Endothelial cell of umbilical vein (primary cell): ENCODE results near the gene AGO4. TPM values are rescaled to one million over a fixed set of nuclear protein-coding genes. Genes with fewer than 3 reads are reported as not detected.
A peak's percentile ranks its signal among the peaks of the same experiment; 100 is the strongest.
"Not testable (repeated sequence)": the region's sequence is repeated elsewhere in the genome, so short reads cannot be mapped to it uniquely, and the experiment has no call there.

ENCODE experiments used
- BruUV-seq: library from RNA; stranded (reverse); fragments of 400-500 nt; replicated peaks from 2 replicates; lab custom pipeline; 2021; lab: Mats Ljungman, UMichigan
- CTCF ChIA-PET: fragments of 300-600, 350-600 bp; sonication (Branson Sonifier 250); formaldehyde crosslinking; loops from one replicate; lab custom pipeline; 2021; ENCODE audit warnings: antibody characterized with exemption, inconsistent platforms; lab: Charles Lee
- POLR2A ChIA-PET: fragments of 300-600, 350-600 bp; sonication (Branson Sonifier 250); formaldehyde crosslinking; loops from one replicate; lab custom pipeline; 2021; ENCODE audit warnings: antibody characterized with exemption, inconsistent platforms; lab: Charles Lee
- DNase-seq: peaks from one replicate; pipeline ENCODE4 v3.0.0-alpha.2; 2011; ENCODE audit warnings: low read depth, low spot score
- FAIRE-seq: peaks from 2 replicates; lab custom pipeline; 2011; peaks lifted over from hg19 to GRCh38; lab: Jason Lieb, UNC
- H2AFZ ChIP-seq: 2 replicates; pipeline ENCODE4 v1.6.0; 2012; ENCODE audit warnings: low read depth, low read length, control low read depth, inconsistent platforms
- H3K27ac ChIP-seq: 2 replicates; pipeline ENCODE4 v1.5.1; 2011; ENCODE audit warnings: low read depth, mild to moderate bottlenecking, control low read depth, low read length, moderate library complexity; ENCODE audit not compliant: insufficient read depth
- H3K27me3 ChIP-seq, 2 experiments: 2 replicates each; pipeline versions ENCODE4 v1.6.0 to v1.6.1; 2011; ENCODE audit warnings: low read length in 2 of 2, mixed read lengths in 1 of 2; ENCODE audit not compliant: control insufficient read depth in 2 of 2, insufficient read depth in 2 of 2
- H3K36me3 ChIP-seq, 2 experiments: 2 replicates in 1 of 2; 3 replicates in 1 of 2; pipeline ENCODE4 v1.5.1; 2011; ENCODE audit warnings: low read length in 2 of 2, mild to moderate bottlenecking in 1 of 2, moderate library complexity in 1 of 2; ENCODE audit not compliant: control insufficient read depth in 2 of 2, insufficient read depth in 2 of 2; ENCODE audit errors: extremely low read depth in 1 of 2
- H3K4me1 ChIP-seq: 3 replicates; pipeline ENCODE4 v1.5.1; 2011; ENCODE audit warnings: mild to moderate bottlenecking, low read length; ENCODE audit not compliant: control insufficient read depth, insufficient read depth; ENCODE audit errors: extremely low read depth
- H3K4me2 ChIP-seq: 2 replicates; pipeline ENCODE4 v1.6.1; 2011; ENCODE audit warnings: low read length, control low read depth, mixed read lengths; ENCODE audit not compliant: insufficient read depth
- H3K4me3 ChIP-seq, 3 experiments: fragments of 200-600 bp in 1 of 3; sonication (generic), shearing (Covaris generic) in 1 of 3; replicated peaks in 1 of 3; 2 replicates each; pipeline ENCODE4 v1.5.1; 2011 to 2016; ENCODE audit warnings: control low read depth in 3 of 3, low read length in 3 of 3, mild to moderate bottlenecking in 2 of 3, inconsistent platforms in 1 of 3, low read depth in 1 of 3, moderate library complexity in 1 of 3; ENCODE audit not compliant: insufficient read depth in 1 of 3
- H3K79me2 ChIP-seq: 2 replicates; pipeline ENCODE4 v1.6.0; 2012; ENCODE audit warnings: low read length, inconsistent platforms; ENCODE audit not compliant: control insufficient read depth, insufficient read depth
- H3K9ac ChIP-seq: replicated peaks from 2 replicates; pipeline ENCODE3; 2011; ENCODE audit warnings: low read length, control low read depth; ENCODE audit not compliant: insufficient read depth; ENCODE audit errors: extremely low read depth
- H3K9me1 ChIP-seq: replicated peaks from 3 replicates; pipeline ENCODE4 v1.6.0; 2011; ENCODE audit warnings: mild to moderate bottlenecking, low read length; ENCODE audit not compliant: control insufficient read depth, insufficient read depth; ENCODE audit errors: extremely low read depth
- H3K9me3 ChIP-seq: replicated peaks from 2 replicates; pipeline ENCODE4 v1.5.1; 2012; ENCODE audit warnings: low read length, inconsistent platforms; ENCODE audit not compliant: control insufficient read depth, insufficient read depth
- H4K20me1 ChIP-seq: replicated peaks from 2 replicates; pipeline ENCODE3; 2011; ENCODE audit warnings: mild to moderate bottlenecking, low read length; ENCODE audit not compliant: control insufficient read depth, insufficient read depth; ENCODE audit errors: extremely low read depth
- CTCF ChIP-seq, 2 donors: IDR thresholded peaks; 1 replicate in 1 of 2; 2 replicates in 1 of 2; pipeline ENCODE4 v1.5.1; 2011; ENCODE audit warnings: low read length in 2 of 2, mild to moderate bottlenecking in 2 of 2, moderate library complexity in 2 of 2, control low read depth in 1 of 2, inconsistent platforms in 1 of 2, low read depth in 1 of 2; ENCODE audit not compliant: insufficient read depth in 1 of 2; ENCODE audit errors: extremely low read depth in 1 of 2
- FOS ChIP-seq: IDR thresholded peaks from 2 replicates; pipeline ENCODE4 v1.6.1; 2011; ENCODE audit warnings: mild to moderate bottlenecking, low read length, moderate library complexity, borderline replicate concordance; ENCODE audit not compliant: insufficient read depth
- JUN ChIP-seq: IDR thresholded peaks from 2 replicates; pipeline ENCODE4 v1.6.1; 2011; ENCODE audit warnings: borderline replicate concordance, low read depth; ENCODE audit not compliant: insufficient read length, insufficient read depth
- MAX ChIP-seq: IDR thresholded peaks from 2 replicates; pipeline ENCODE4 v1.6.1; 2011; ENCODE audit not compliant: insufficient read depth, insufficient read length
- dilution Hi-C: fragments of 300-500 bp; cut with MboI; formaldehyde crosslinking; loops from one replicate; pipeline ENCODE4 v1.15.0; 2019; ENCODE audit warnings: low sequenced_read_pairs; ENCODE audit not compliant: extremely low pct_ligation_motif_present
- intact Hi-C: fragments of 100-400 bp; cut with micrococcal nuclease; formaldehyde crosslinking; loops from one replicate; pipeline ENCODE4 v1.10.0; 2022
- polyA plus RNA-seq, 4 experiments: library from polyadenylated mRNA; depleted of rRNA in 3 of 4; stranded (reverse) in 3 of 4; unstranded in 1 of 4; fragments of >200 nt; gene quantifications; 2 replicates each; pipeline versions ENCODE4 v1.2.1 to v1.2.3, GENCODE V29; 2011 to 2012; ENCODE audit warnings: missing spikeins in 1 of 4
- total RNA-seq: library from RNA; stranded (reverse); gene quantifications from 2 replicates; pipeline ENCODE4 v1.2.3, GENCODE V29; 2021

AGO4 gene
- total and polyA plus RNA-seq, 2 donors (not counting 3 experiments of a cell fraction or from before 2014, with no cell fraction given): 11.1 to 19.8 TPM

GRCh38 chr1:35773711-35774110 lies 34.1 kb upstream of the AGO4 start:
- FAIRE-seq (peak; percentile 50), DNase-seq (peak; percentile 18)
- intact Hi-C loops (loop anchor here (1.0 to 10.0 kb wide), 5 partner anchors 46 to 986 kb away; no protein-coding TSS in a partner anchor), dilution Hi-C loops (no loop called here)
- no peaks in the 10 kb centered on the region for H3K9me1 ChIP-seq
- peaks cover under 1% of the 10 kb centered on the region for H3K79me2 ChIP-seq
- H3K9me3 ChIP-seq: no peaks in the 10 kb centered on the region
- H3K27me3 ChIP-seq: no peaks in the 10 kb centered on the region
- no peak overlapping the region for H3K4me2 ChIP-seq
- H3K4me1 ChIP-seq: peaks cover 2% of the 10 kb centered on the region
- no peak overlapping the region for H3K27ac ChIP-seq
- H3K9ac ChIP-seq: no peak overlapping the region
- H3K36me3 ChIP-seq: no peaks in the 10 kb centered on the region
- no peak for TF ChIP-seq CTCF (IDR thresholded peaks at IDR 0.05; ENCODE audit: extremely low read depth in 1 of 2, insufficient read depth in 1 of 2, low read depth in 1 of 2, low read length in 2 of 2)
- TF ChIP-seq JUN: no peak
- no peak for TF ChIP-seq MAX
- peak; percentile 28 for TF ChIP-seq FOS
- no peak overlapping the region for H3K4me3 ChIP-seq
- no peak overlapping the region for H2AFZ ChIP-seq
- no TSS peak for BruUV-seq
- POLR2A ChIA-PET: no interaction called here
- CTCF ChIA-PET: interaction anchor here (0.7 to 4.2 kb wide), 4 partner anchors 58 to 322 kb away, joined by 4 to 31 read pairs (median 13); partner anchors contain the start of gene TFAP2E
- H4K20me1 ChIP-seq: no peaks in the 10 kb centered on the region

- H3K36me3 ChIP-seq, H3K79me2 ChIP-seq, dilution Hi-C loops, H3K27me3 ChIP-seq, H3K9ac ChIP-seq, H3K4me2 ChIP-seq, H4K20me1 ChIP-seq, H3K9me1 ChIP-seq, H3K27ac ChIP-seq, BruUV-seq, H3K4me3 ChIP-seq, H3K4me1 ChIP-seq, H3K9me3 ChIP-seq, FAIRE-seq, H2AFZ ChIP-seq, DNase-seq: not testable (repeated sequence)
- ChIA-PET POLR2A (interaction anchor here (0.6 kb wide), 1 partner anchor 697 kb away, joined by 4 read pairs; no protein-coding TSS in a partner anchor), CTCF (interaction anchor here (1.1 to 4.2 kb wide), 7 partner anchors 49 to 325 kb away, joined by 3 to 41 read pairs (median 12); no protein-coding TSS in a partner anchor)
- intact Hi-C loops: loop anchor here (10.0 kb wide), 1 partner anchor 571 kb away; no protein-coding TSS in a partner anchor
These were observed 31.6 kb upstream of the AGO4 start for GRCh38 chr1:35776172-35776571.
